Measurements from ENCODE around the gene SLC41A1. TPM values are rescaled to one million over a fixed set of nuclear protein-coding genes. Genes with fewer than 3 reads are reported as not detected.
"Not testable (repeated sequence)": the region's sequence is repeated elsewhere in the genome, so short reads cannot be mapped to it uniquely, and the experiment has no call there.

The SLC41A1 gene
- 13.4 TPM for polyA plus RNA-seq (2012; ENCODE audit: insufficient read depth, insufficient read length, low read depth)

- H3K4me1 ChIP-seq, result no peaks in the 10 kb centered on the region
- H3K4me3 ChIP-seq (ENCODE audit: low read depth, low read length), result peak within 1 kb of the TSS; percentile 81
- TF ChIP-seq CTCF (IDR thresholded peaks at IDR 0.05; ENCODE audit: low read depth, low read length), result no peak
- H3K36me3 ChIP-seq, result peaks cover 5% of the 10 kb centered on the region
- H3K27me3 ChIP-seq, result 0 out of 2 replicates have a peak, but pooled peaks cover 2% of the 10 kb centered on the region
- peak; percentile 92 for DNase-seq
- no peaks in the 10 kb centered on the region for H3K9me3 ChIP-seq
Observed at GRCh38 chr1:205812878-205813754, at the start of gene SLC41A1. Gene SLC41A1 (minus strand): TSS chr1:205813198. CDS start chr1:205810441, 2,757 bp downstream.

GRCh38 chr1:205861540-205861939 is 48.5 kb upstream of the SLC41A1 start:
- Histone ChIP-seq H3K9me3 (no peaks in the 10 kb centered on the region), H3K36me3 (no peaks in the 10 kb centered on the region), H3K4me1 (no peaks in the 10 kb centered on the region), H3K4me3 (ENCODE audit: low read depth, low read length) (no peak overlapping the region), H3K27me3 (no peaks in the 10 kb centered on the region; the same call in 1 of the 2 replicates)
- TF ChIP-seq CTCF (IDR thresholded peaks at IDR 0.05; ENCODE audit: low read depth, low read length), result no peak
- DNase-seq, result no peak

GRCh38 chr1:205858141-205858961 is 45.4 kb upstream of the SLC41A1 start:
- Histone ChIP-seq H3K4me3 (ENCODE audit: low read depth, low read length) (no peak overlapping the region; the same call in 1 of the 2 replicates), H3K4me1 (no peaks in the 10 kb centered on the region), H3K27me3 (no peaks in the 10 kb centered on the region; the same call in 1 of the 2 replicates), H3K9me3 (no peaks in the 10 kb centered on the region), H3K36me3 (no peaks in the 10 kb centered on the region)
- no peak; the same call in 1 of the 2 replicates for TF ChIP-seq CTCF (IDR thresholded peaks at IDR 0.05; ENCODE audit: low read depth, low read length)
- DNase-seq, result no peak

GRCh38 chr1:205857501-205857900 is 44.5 kb upstream of the SLC41A1 start:
- H3K36me3 ChIP-seq, result not testable (repeated sequence)

GRCh38 chr1:205856433-205856832 is 43.4 kb upstream of the SLC41A1 start:
- Histone ChIP-seq H3K9me3 (no peaks in the 10 kb centered on the region), H3K4me1 (no peaks in the 10 kb centered on the region), H3K4me3 (ENCODE audit: low read depth, low read length) (no peak overlapping the region), H3K27me3 (no peaks in the 10 kb centered on the region), H3K36me3 (no peaks in the 10 kb centered on the region)
- DNase-seq, result no peak
- no peak for TF ChIP-seq CTCF (IDR thresholded peaks at IDR 0.05; ENCODE audit: low read depth, low read length)

More at GRCh38 chr1:205857501-205857900, 44.5 kb upstream of the SLC41A1 start:
- not testable (repeated sequence) for H3K4me3 ChIP-seq (ENCODE audit: low read depth, low read length); H3K27me3 ChIP-seq; H3K9me3 ChIP-seq; H3K4me1 ChIP-seq; DNase-seq

GRCh38 chr1:205852969-205853368 is 40.0 kb upstream of the SLC41A1 start:
- DNase-seq, result no peak
- no peak overlapping the region for H3K4me3 ChIP-seq (ENCODE audit: low read depth, low read length)
- H3K27me3 ChIP-seq, result no peaks in the 10 kb centered on the region
- no peaks in the 10 kb centered on the region for H3K36me3 ChIP-seq
- no peaks in the 10 kb centered on the region for H3K4me1 ChIP-seq
- no peaks in the 10 kb centered on the region for H3K9me3 ChIP-seq
- no peak for TF ChIP-seq CTCF (IDR thresholded peaks at IDR 0.05; ENCODE audit: low read depth, low read length)

Data from BE2C (cell line).